A673 (cell line): ENCODE results near the gene NPM3. TPM values are rescaled to one million over a fixed set of nuclear protein-coding genes. Genes with fewer than 3 reads are reported as not detected.
A peak's percentile ranks its signal among the peaks of the same experiment; 100 is the strongest.

ENCODE experiments used
- BruUV-seq: library from RNA; stranded (reverse); fragments of 400-500 nt; replicated peaks from 2 replicates; lab custom pipeline; 2021; lab: Mats Ljungman, UMichigan
- CTCF ChIA-PET: fragments of 300-600 bp; sonication (Branson Sonifier 250); formaldehyde crosslinking; loops from one replicate; lab custom pipeline; 2022; ENCODE audit warnings: antibody characterized with exemption; lab: Charles Lee
- POLR2A ChIA-PET: fragments of 300-600 bp; sonication (Branson Sonifier 250); formaldehyde crosslinking; loops from one replicate; lab custom pipeline; 2022; ENCODE audit warnings: antibody characterized with exemption; ENCODE audit not compliant: low non-redundant PET; lab: Charles Lee
- DNase-seq: peaks from one replicate; pipeline ENCODE4 v3.0.0-alpha.2; 2015; ENCODE audit warnings: low spot score
- H3K27ac ChIP-seq: fragments of 200-600 bp; sonication (generic); 2 replicates; pipeline ENCODE4 v1.5.1; 2016; ENCODE audit warnings: mixed run types, low read depth, mild to moderate bottlenecking, mixed read lengths, antibody characterized with exemption, low read length; ENCODE audit not compliant: poor library complexity, severe bottlenecking
- H3K27me3 ChIP-seq: fragments of 200-600 bp; sonication (generic); replicated peaks from 2 replicates; pipeline ENCODE4 v1.6.1; 2017; ENCODE audit warnings: mixed run types, low read depth, mild to moderate bottlenecking, mixed read lengths, antibody characterized with exemption, low read length; ENCODE audit not compliant: insufficient read depth, poor library complexity
- H3K36me3 ChIP-seq: fragments of 200-600 bp; sonication (generic); 2 replicates; pipeline ENCODE4 v1.6.1; 2016; ENCODE audit warnings: mixed run types, mild to moderate bottlenecking, mixed read lengths, antibody characterized with exemption, low read length; ENCODE audit not compliant: insufficient read depth, poor library complexity, severe bottlenecking
- H3K4me1 ChIP-seq: fragments of 200-600 bp; sonication (generic); 2 replicates; pipeline ENCODE4 v1.6.1; 2017; ENCODE audit warnings: mixed run types, mild to moderate bottlenecking, mixed read lengths, antibody characterized with exemption, low read length; ENCODE audit not compliant: insufficient read depth, poor library complexity, severe bottlenecking
- H3K4me3 ChIP-seq: fragments of 200-600 bp; sonication (generic); 2 replicates; pipeline ENCODE4 v1.5.1; 2016; ENCODE audit warnings: low read depth, mixed run types, mild to moderate bottlenecking, mixed read lengths, low read length; ENCODE audit not compliant: poor library complexity, severe bottlenecking
- H3K9me3 ChIP-seq: fragments of 200-600 bp; sonication (generic); 2 replicates; pipeline ENCODE4 v1.6.1; 2016; ENCODE audit warnings: mixed run types, low read depth, mild to moderate bottlenecking, mixed read lengths, antibody characterized with exemption, low read length; ENCODE audit not compliant: poor library complexity, severe bottlenecking
- CTCF ChIP-seq: fragments of 300-800, 200-600 bp; sonication (generic); conservative IDR thresholded peaks from 2 replicates; pipeline ENCODE4 v1.5.1; 2017; ENCODE audit warnings: low read depth, mild to moderate bottlenecking, antibody characterized with exemption, low read length, moderate library complexity, mixed read lengths
- EZH2 ChIP-seq: fragments of 200-600 bp; sonication (generic); IDR thresholded peaks from 2 replicates; pipeline ENCODE4 v1.6.1; 2017; ENCODE audit warnings: borderline replicate concordance, low read depth, mild to moderate bottlenecking, mixed read lengths, antibody characterized with exemption, low read length; ENCODE audit not compliant: poor library complexity, severe bottlenecking
- intact Hi-C: fragments of 100-400 bp; cut with micrococcal nuclease; formaldehyde crosslinking; loops from one replicate; pipeline ENCODE4 v1.10.0; 2022; ENCODE audit not compliant: unreplicated experiment
- total RNA-seq: library from RNA; stranded (reverse); gene quantifications from 2 replicates; pipeline ENCODE4 v1.2.3, GENCODE V29; 2021

The NPM3 gene
- total RNA-seq, 1 experiment from 2014 or later: 98.2 TPM

- ChIA-PET POLR2A (no interaction called here), CTCF (interaction anchor here (0.6 kb wide), 1 partner anchor 35 kb away, joined by 3 read pairs; no protein-coding TSS in a partner anchor)
- TF ChIP-seq CTCF (no peak), EZH2 (no peak)
- Histone ChIP-seq H3K27ac (no peak overlapping the region), H3K9me3 (no peaks in the 10 kb centered on the region), H3K4me1 (peaks cover 22% of the 10 kb centered on the region), H3K4me3 (no peak overlapping the region), H3K36me3 (peaks cover 62% of the 10 kb centered on the region), H3K27me3 (no peaks in the 10 kb centered on the region)
- intact Hi-C loops: no loop called here
- TSS peak; percentile 41 for BruUV-seq
- DNase-seq: no peak
Measured at GRCh38 chr10:101785801-101786200, 2.6 kb upstream of the NPM3 start.

GRCh38 chr10:101784558-101784957 lies 1.3 kb upstream of the NPM3 start:
- ChIA-PET POLR2A (no interaction called here), CTCF (interaction anchor here (2.1 kb wide), 1 partner anchor 182 kb away, joined by 7 read pairs; no protein-coding TSS in a partner anchor)
- Histone ChIP-seq H3K27ac (peak overlapping the region; percentile 43), H3K4me1 (peaks cover 26% of the 10 kb centered on the region), H3K9me3 (no peaks in the 10 kb centered on the region), H3K27me3 (no peaks in the 10 kb centered on the region), H3K4me3 (no peak overlapping the region), H3K36me3 (peaks cover 50% of the 10 kb centered on the region)
- BruUV-seq: no TSS peak
- no peak for TF ChIP-seq CTCF
- no peak for TF ChIP-seq EZH2
- no peak for DNase-seq
- intact Hi-C loops: loop anchor here (5.0 kb wide), 1 partner anchor 33 kb away; the partner anchor contains the start of gene OGA

GRCh38 chr10:101783736-101784118 lies 481 bp upstream of the NPM3 start:
- Histone ChIP-seq H3K27me3 (no peaks in the 10 kb centered on the region), H3K36me3 (peaks cover 41% of the 10 kb centered on the region), H3K4me1 (peaks cover 26% of the 10 kb centered on the region), H3K9me3 (no peaks in the 10 kb centered on the region), H3K27ac (peak overlapping the region; percentile 43), H3K4me3 (peak overlapping the region; percentile 72)
- BruUV-seq: no TSS peak
- CTCF ChIA-PET: interaction anchor here (0.6 to 2.1 kb wide), 3 partner anchors 57 to 386 kb away, joined by 3 to 7 read pairs (median 5); no protein-coding TSS in a partner anchor
- intact Hi-C loops: loop anchor here (5.0 kb wide), 1 partner anchor 34 kb away; the partner anchor contains the start of gene OGA
- peak; percentile 28 for DNase-seq
- TF ChIP-seq CTCF: no peak
- no peak for TF ChIP-seq EZH2
- POLR2A ChIA-PET: no interaction called here
